Endodermal cell (in vitro differentiated cells): ENCODE results near the gene SPOCK1. TPM values are rescaled to one million over a fixed set of nuclear protein-coding genes. Genes with fewer than 3 reads are reported as not detected.

Experiments used
- DNase-seq: peaks from one replicate; pipeline ENCODE4 v3.0.0-alpha.2; 2017
- H3K27ac ChIP-seq: 2 replicates; pipeline ENCODE4 v1.5.1; 2013; ENCODE audit warnings: mild to moderate bottlenecking, low read depth, low read length, moderate library complexity
- H3K27me3 ChIP-seq: 2 replicates; pipeline ENCODE4 v1.6.1; 2013; ENCODE audit warnings: mild to moderate bottlenecking, low read length, moderate library complexity; ENCODE audit not compliant: insufficient read depth, control insufficient read depth, poor library complexity, severe bottlenecking
- H3K36me3 ChIP-seq: 2 replicates; pipeline ENCODE4 v1.7.0; 2013; ENCODE audit warnings: mild to moderate bottlenecking, low read length, moderate library complexity; ENCODE audit not compliant: control insufficient read depth, insufficient read depth
- H3K4me1 ChIP-seq: one replicate; pipeline ENCODE4 v1.7.0; 2013; ENCODE audit warnings: low read length; ENCODE audit not compliant: control insufficient read depth, insufficient read depth
- H3K4me3 ChIP-seq: 2 replicates; pipeline ENCODE4 v1.5.1; 2013; ENCODE audit warnings: mild to moderate bottlenecking, low read length, moderate library complexity
- H3K9ac ChIP-seq: 2 replicates; pipeline ENCODE4 v1.6.1; 2013; ENCODE audit warnings: mild to moderate bottlenecking, low read length, moderate library complexity; ENCODE audit not compliant: poor library complexity, severe bottlenecking; ENCODE audit errors: extremely low read depth
- H3K9me3 ChIP-seq: 2 replicates; pipeline ENCODE4 v1.6.1; 2013; ENCODE audit warnings: mild to moderate bottlenecking, low read length, moderate library complexity; ENCODE audit not compliant: control insufficient read depth
- H3K27ac Mint-ChIP-seq: 2 replicates; pipeline ENCODE4 v1.8.0; 2020; ENCODE audit warnings: mixed read lengths
- H3K27me3 Mint-ChIP-seq: 2 replicates; pipeline ENCODE4 v1.8.0; 2021; ENCODE audit warnings: mild to moderate bottlenecking, mixed read lengths; ENCODE audit not compliant: insufficient read depth
- H3K36me3 Mint-ChIP-seq: 2 replicates; pipeline ENCODE4 v1.8.0; 2020; ENCODE audit warnings: low read depth, mixed read lengths
- H3K4me1 Mint-ChIP-seq: 2 replicates; pipeline ENCODE4 v1.8.0; 2020; ENCODE audit warnings: mixed read lengths
- H3K4me3 Mint-ChIP-seq: 2 replicates; pipeline ENCODE4 v1.8.0; 2020; ENCODE audit warnings: mild to moderate bottlenecking, moderate library complexity, mixed read lengths
- H3K9me3 Mint-ChIP-seq: 2 replicates; pipeline ENCODE4 v1.8.0; 2020; ENCODE audit warnings: mild to moderate bottlenecking, mixed read lengths
- CTCF ChIP-seq: fragments of 200-600 bp; sonication (generic); conservative IDR thresholded peaks from 2 replicates; pipeline ENCODE4 v1.5.0; 2021; ENCODE audit warnings: antibody characterized with exemption, mild to moderate bottlenecking
- WGBS, 2 experiments: methylation state at CpG; one replicate each; pipeline versions ENCODE4 v1.1.5 to v1.1.7; 2013; ENCODE audit warnings: missing lambda C conversion rate in 2 of 2, mixed read lengths in 1 of 2; ENCODE audit not compliant: insufficient coverage in 1 of 2, insufficient read length in 1 of 2; 5-methylcytosine and 5-hydroxymethylcytosine counted together
- total RNA-seq, 2 donors: library from RNA; stranded (reverse); fragmentation: NEBNext Ultra II Directional in 1 of 2; extraction: Animal tissue kit (Norgen Biotek cat#: 25700) in 1 of 2; gene quantifications; 2 replicates in 1 of 2; 3 replicates in 1 of 2; pipeline ENCODE4 v1.2.1, GENCODE V29; 2021

SPOCK1 gene
- total RNA-seq, 2 donors from 2014 or later, result 25.8 to 39.8 TPM

- Mint-ChIP-seq H3K27ac (no peak overlapping the region), H3K4me3 (no peak overlapping the region), H3K27me3 (peaks cover 2% of the 10 kb centered on the region), H3K36me3 (no peaks in the 10 kb centered on the region), H3K4me1 (peaks cover 9% of the 10 kb centered on the region), H3K9me3 (no peaks in the 10 kb centered on the region)
- Histone ChIP-seq H3K27me3 (no peaks in the 10 kb centered on the region), H3K4me1 (no peaks in the 10 kb centered on the region), H3K27ac (no peak overlapping the region), H3K4me3 (no peak overlapping the region), H3K36me3 (no peaks in the 10 kb centered on the region), H3K9ac (no peak overlapping the region), H3K9me3 (no peaks in the 10 kb centered on the region)
- no peak for TF ChIP-seq CTCF
- no peak for DNase-seq
These were observed 308.7 kb downstream of the SPOCK1 start for GRCh38 chr5:137190441-137190840.

DNA sequence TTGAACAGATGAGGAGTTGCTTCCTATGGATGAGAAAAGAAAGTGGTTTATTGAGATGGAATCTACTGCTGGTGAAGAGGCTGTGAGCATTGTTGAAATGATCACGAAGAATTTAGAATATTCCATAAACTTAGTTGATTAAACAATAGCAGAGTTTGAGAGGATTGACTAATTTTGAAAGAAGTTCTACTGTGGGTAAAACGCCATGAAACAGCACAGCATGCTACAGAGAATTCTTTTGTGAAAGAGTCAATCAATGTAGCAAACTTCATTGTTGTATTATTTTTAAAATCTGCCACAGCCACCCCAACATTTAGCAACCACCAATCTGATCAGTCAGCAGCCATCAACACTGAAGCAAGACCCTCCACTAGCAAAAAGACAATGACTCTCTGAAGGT lies 309.1 kb downstream of the SPOCK1 start:
- H3K27ac Mint-ChIP-seq, result no peak overlapping the region
- H3K27me3 ChIP-seq, result no peaks in the 10 kb centered on the region
- H3K36me3 Mint-ChIP-seq, result no peaks in the 10 kb centered on the region
- H3K36me3 ChIP-seq, result no peaks in the 10 kb centered on the region
- no peak overlapping the region for H3K9ac ChIP-seq
- no peak for TF ChIP-seq CTCF
- H3K4me3 Mint-ChIP-seq, result no peak overlapping the region
- no peak overlapping the region for H3K4me3 ChIP-seq
- peaks cover 9% of the 10 kb centered on the region for H3K4me1 Mint-ChIP-seq
- H3K27ac ChIP-seq, result no peak overlapping the region
- H3K27me3 Mint-ChIP-seq, result peaks cover 3% of the 10 kb centered on the region
- 40% methylated on average over 2 of the region's 2 CpGs; no CpG with 5 or more reads in 1 of the 2 experiments for WGBS, 2 experiments
- H3K4me1 ChIP-seq, result no peaks in the 10 kb centered on the region
- no peaks in the 10 kb centered on the region for H3K9me3 Mint-ChIP-seq
- DNase-seq, result no peak
- H3K9me3 ChIP-seq, result no peaks in the 10 kb centered on the region

GRCh38 chr5:137188566-137188965 lies 310.6 kb downstream of the SPOCK1 start:
- Histone ChIP-seq H3K27ac (no peak overlapping the region), H3K27me3 (no peaks in the 10 kb centered on the region), H3K36me3 (no peaks in the 10 kb centered on the region), H3K4me3 (no peak overlapping the region), H3K4me1 (peaks cover 5% of the 10 kb centered on the region), H3K9ac (no peak overlapping the region), H3K9me3 (no peaks in the 10 kb centered on the region)
- H3K36me3 Mint-ChIP-seq, result no peaks in the 10 kb centered on the region
- H3K4me1 Mint-ChIP-seq, result peaks cover 15% of the 10 kb centered on the region
- no peak for DNase-seq
- 94 to 95% methylated on average over 2 to 4 of the region's 5 CpGs for WGBS, 2 experiments
- no peak overlapping the region for H3K4me3 Mint-ChIP-seq
- H3K27ac Mint-ChIP-seq, result no peak overlapping the region
- no peak for TF ChIP-seq CTCF
- H3K9me3 Mint-ChIP-seq, result no peaks in the 10 kb centered on the region
- peaks cover 9% of the 10 kb centered on the region for H3K27me3 Mint-ChIP-seq
